A673 (cell line): Measurements from ENCODE around the gene HOMER1.

Source experiments
- EZH2 ChIP-seq: fragments of 200-600 bp; sonication (generic); IDR thresholded peaks from 2 replicates; pipeline ENCODE4 v1.6.1; 2017; ENCODE audit warnings: borderline replicate concordance, low read depth, mild to moderate bottlenecking, mixed read lengths, antibody characterized with exemption, low read length; ENCODE audit not compliant: poor library complexity, severe bottlenecking
- TF ChIP-seq, protein P1 (sequence below): fragments of 300-800, 200-600 bp; sonication (generic); conservative IDR thresholded peaks from 2 replicates; pipeline ENCODE4 v1.5.1; 2017; ENCODE audit warnings: low read depth, mild to moderate bottlenecking, antibody characterized with exemption, low read length, moderate library complexity, mixed read lengths

- TF ChIP-seq, protein P1, sequence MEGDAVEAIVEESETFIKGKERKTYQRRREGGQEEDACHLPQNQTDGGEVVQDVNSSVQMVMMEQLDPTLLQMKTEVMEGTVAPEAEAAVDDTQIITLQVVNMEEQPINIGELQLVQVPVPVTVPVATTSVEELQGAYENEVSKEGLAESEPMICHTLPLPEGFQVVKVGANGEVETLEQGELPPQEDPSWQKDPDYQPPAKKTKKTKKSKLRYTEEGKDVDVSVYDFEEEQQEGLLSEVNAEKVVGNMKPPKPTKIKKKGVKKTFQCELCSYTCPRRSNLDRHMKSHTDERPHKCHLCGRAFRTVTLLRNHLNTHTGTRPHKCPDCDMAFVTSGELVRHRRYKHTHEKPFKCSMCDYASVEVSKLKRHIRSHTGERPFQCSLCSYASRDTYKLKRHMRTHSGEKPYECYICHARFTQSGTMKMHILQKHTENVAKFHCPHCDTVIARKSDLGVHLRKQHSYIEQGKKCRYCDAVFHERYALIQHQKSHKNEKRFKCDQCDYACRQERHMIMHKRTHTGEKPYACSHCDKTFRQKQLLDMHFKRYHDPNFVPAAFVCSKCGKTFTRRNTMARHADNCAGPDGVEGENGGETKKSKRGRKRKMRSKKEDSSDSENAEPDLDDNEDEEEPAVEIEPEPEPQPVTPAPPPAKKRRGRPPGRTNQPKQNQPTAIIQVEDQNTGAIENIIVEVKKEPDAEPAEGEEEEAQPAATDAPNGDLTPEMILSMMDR = no peak
- TF ChIP-seq EZH2 = no peak
Measured at GRCh38 chr5:79536193-79536906, 22.4 kb upstream of the HOMER1 start.
